GM23338 (cell line): ENCODE results near the gene DDX23. TPM values are rescaled to one million over a fixed set of nuclear protein-coding genes. Genes with fewer than 3 reads are reported as not detected.

ENCODE experiments used
- ATAC-seq: fragments of 200-7000 bp; cut with Tn5 transposase; 3 replicates; pipeline ENCODE4 v1.9.1; 2020
- DNase-seq: peaks from one replicate; pipeline ENCODE4 v3.0.0-alpha.2; 2015; ENCODE audit warnings: low spot score
- H2AFZ ChIP-seq: fragments of 200-600 bp; sonication (generic); 2 replicates; pipeline ENCODE4 v1.8.0; 2016; ENCODE audit warnings: antibody characterized with exemption, mild to moderate bottlenecking, moderate library complexity
- H3F3A ChIP-seq: fragments of 200-600 bp; sonication (generic); replicated peaks from 2 replicates; pipeline ENCODE4 v1.8.0; 2017; ENCODE audit warnings: antibody characterized with exemption, mixed run types, low read depth
- H3K27ac ChIP-seq: fragments of 200-600 bp; sonication (generic); 2 replicates; pipeline ENCODE4 v1.6.1; 2016; ENCODE audit warnings: low read depth
- H3K27me3 ChIP-seq: fragments of 200-600 bp; sonication (generic); 2 replicates; pipeline ENCODE4 v1.8.0; 2016; ENCODE audit warnings: mild to moderate bottlenecking, mixed run types, moderate library complexity; ENCODE audit not compliant: insufficient read depth
- H3K36me3 ChIP-seq: fragments of 200-600 bp; sonication (generic); 2 replicates; pipeline ENCODE4 v1.8.0; 2016; ENCODE audit warnings: mild to moderate bottlenecking; ENCODE audit not compliant: insufficient read depth
- H3K4me1 ChIP-seq: fragments of 200-600 bp; sonication (generic); 2 replicates; pipeline ENCODE4 v1.8.0; 2016; ENCODE audit warnings: mild to moderate bottlenecking, moderate library complexity; ENCODE audit not compliant: insufficient read depth
- H3K4me2 ChIP-seq: fragments of 200-600 bp; sonication (generic); 2 replicates; pipeline ENCODE4 v1.7.1; 2017; ENCODE audit warnings: mixed run types
- H3K4me3 ChIP-seq: fragments of 200-600 bp; sonication (generic); 2 replicates; pipeline ENCODE4 v1.6.1; 2016; ENCODE audit warnings: mixed run types
- H3K79me2 ChIP-seq: fragments of 200-600 bp; sonication (generic); replicated peaks from 2 replicates; pipeline ENCODE4 v1.8.0; 2017; ENCODE audit warnings: mild to moderate bottlenecking; ENCODE audit not compliant: insufficient read depth
- H3K9me2 ChIP-seq: fragments of 200-600 bp; sonication (generic); 2 replicates; pipeline ENCODE4 v1.8.0; 2017; ENCODE audit not compliant: insufficient read depth
- H4K20me1 ChIP-seq: fragments of 200-600 bp; sonication (generic); replicated peaks from 2 replicates; pipeline ENCODE4 v1.8.0; 2017; ENCODE audit warnings: mild to moderate bottlenecking; ENCODE audit not compliant: insufficient read depth
- H3K27ac Mint-ChIP-seq: 2 replicates; pipeline ENCODE4 v1.8.0; 2020; ENCODE audit warnings: inconsistent platforms, mild to moderate bottlenecking, moderate library complexity, mixed read lengths
- H3K27me3 Mint-ChIP-seq: 3 replicates; pipeline ENCODE4 v1.8.0; 2022; ENCODE audit warnings: low read depth, mild to moderate bottlenecking, moderate library complexity, mixed read lengths, inconsistent platforms; ENCODE audit not compliant: insufficient read depth, poor library complexity
- H3K36me3 Mint-ChIP-seq: 3 replicates; pipeline ENCODE4 v1.8.0; 2021; ENCODE audit warnings: low read depth, mild to moderate bottlenecking, inconsistent platforms, moderate library complexity, mixed read lengths
- H3K4me1 Mint-ChIP-seq: 3 replicates; pipeline ENCODE4 v1.8.0; 2020; ENCODE audit warnings: mild to moderate bottlenecking, inconsistent platforms, mixed read lengths
- H3K4me3 Mint-ChIP-seq: 3 replicates; pipeline ENCODE4 v1.8.0; 2021; ENCODE audit warnings: moderate library complexity, mild to moderate bottlenecking, inconsistent platforms, mixed read lengths
- H3K9me3 Mint-ChIP-seq: 3 replicates; pipeline ENCODE4 v1.8.0; 2020; ENCODE audit warnings: moderate library complexity, mild to moderate bottlenecking, inconsistent platforms, mixed read lengths
- CREB1 ChIP-seq: fragments of 250-450 bp; sonication (Bioruptor Pico); IDR thresholded peaks from 2 replicates; pipeline ENCODE4 v1.5.0; 2020; ENCODE audit warnings: low read depth, mild to moderate bottlenecking, moderate library complexity
- CTCF ChIP-seq, 2 experiments: fragments of 200-600 bp in 1 of 2; sonication (generic) in 1 of 2; conservative IDR thresholded peaks; 2 replicates each; pipeline versions ENCODE4 v1.5.1 to v1.6.1; 2016 to 2017; ENCODE audit warnings: antibody characterized with exemption in 2 of 2, low read depth in 2 of 2, mild to moderate bottlenecking in 2 of 2, moderate library complexity in 1 of 2
- ETS1 ChIP-seq: IDR thresholded peaks from 2 replicates; pipeline ENCODE4 v1.6.1; 2016; ENCODE audit warnings: antibody characterized with exemption
- EZH2 ChIP-seq: fragments of 200-600 bp; sonication (generic); IDR thresholded peaks from one replicate; pipeline ENCODE4 v1.8.0; 2017; ENCODE audit warnings: antibody characterized with exemption, mild to moderate bottlenecking, low read depth; ENCODE audit not compliant: unreplicated experiment
- EZH2phosphoT487 ChIP-seq: fragments of 200-600 bp; sonication (generic); IDR thresholded peaks from one replicate; pipeline ENCODE4 v1.8.1; 2018; ENCODE audit warnings: antibody characterized with exemption; ENCODE audit not compliant: unreplicated experiment
- JUNB ChIP-seq: IDR thresholded peaks from one replicate; pipeline ENCODE4 v1.6.1; 2016; ENCODE audit warnings: antibody characterized with exemption; ENCODE audit not compliant: unreplicated experiment
- NANOG ChIP-seq: IDR thresholded peaks from 2 replicates; pipeline ENCODE4 v1.6.1; 2016; ENCODE audit warnings: antibody characterized with exemption, borderline replicate concordance
- POLR2AphosphoS5 ChIP-seq: IDR thresholded peaks from 2 replicates; pipeline ENCODE4 v1.6.1; 2016; ENCODE audit warnings: antibody characterized with exemption, low read depth
- REST ChIP-seq: IDR thresholded peaks from one replicate; pipeline ENCODE4 v1.6.1; 2018; ENCODE audit warnings: antibody characterized with exemption; ENCODE audit not compliant: unreplicated experiment
- STAT1 ChIP-seq: IDR thresholded peaks from one replicate; pipeline ENCODE4 v1.6.1; 2016; ENCODE audit warnings: antibody characterized with exemption; ENCODE audit not compliant: unreplicated experiment
- ZNF114 ChIP-seq: fragments of 250-450 bp; sonication (Bioruptor Pico); IDR thresholded peaks from 2 replicates; pipeline ENCODE4 v1.5.0; 2020; ENCODE audit warnings: mild to moderate bottlenecking, moderate library complexity
- ZNF331 ChIP-seq: fragments of 250-450 bp; sonication (Bioruptor Pico); IDR thresholded peaks from 2 replicates; pipeline ENCODE4 v1.5.0; 2020; ENCODE audit warnings: low read depth, mild to moderate bottlenecking, moderate library complexity
- ZNF462 ChIP-seq: fragments of 250-450 bp; sonication (Bioruptor Pico); IDR thresholded peaks from 2 replicates; pipeline ENCODE4 v1.5.0; 2020; ENCODE audit warnings: mild to moderate bottlenecking, moderate library complexity
- polyA plus RNA-seq: library from polyadenylated mRNA; unstranded; fragments of >200 nt; fragmentation: Nextera tagmentation; extraction: Ambion mirVana; gene quantifications from 2 replicates; pipeline ENCODE4 v1.2.1, GENCODE V29; 2016
- total RNA-seq: library from RNA; depleted of rRNA; stranded (reverse); fragments of >200 nt; shearing (Covaris generic); gene quantifications from 2 replicates; pipeline ENCODE4 v1.2.3, GENCODE V29; 2014

DDX23 gene
- total and polyA plus RNA-seq, 2 experiments from 2014 or later = 31.7 to 78.5 TPM

- no peaks in the 10 kb centered on the region for H4K20me1 ChIP-seq
- H3K27ac Mint-ChIP-seq = no peak overlapping the region
These were observed 71.5 kb downstream of the DDX23 start for GRCh38 chr12:48780381-48781025.

More at GRCh38 chr12:48780381-48781025, 71.5 kb downstream of the DDX23 start:
- ATAC-seq (no peak), DNase-seq (no peak)
- Mint-ChIP-seq H3K4me3 (no peak overlapping the region), H3K9me3 (no peaks in the 10 kb centered on the region; the same call in 2 of the 3 replicates), H3K36me3 (no peaks in the 10 kb centered on the region; the same call in 1 of the 3 replicates), H3K27me3 (peaks cover 9% of the 10 kb centered on the region), H3K4me1 (peaks cover 20% of the 10 kb centered on the region)
- TF ChIP-seq ZNF462 (CRISPR knock-in tag) (no peak), JUNB (no peak), POLR2AphosphoS5 (no peak), EZH2phosphoT487 (no peak), EZH2 (no peak), STAT1 (no peak), CTCF (conservative IDR thresholded peaks at IDR 0.05; ENCODE audit: low read depth in 2 of 2) (no peak), ZNF331 (CRISPR knock-in tag) (no peak), REST (no peak), ZNF114 (no peak), CREB1 (no peak), NANOG (no peak), ETS1 (no peak)
- no peak overlapping the region for H3K4me2 ChIP-seq
- no peak overlapping the region for H3K27ac ChIP-seq
- H3K9me2 ChIP-seq = no peaks in the 10 kb centered on the region
- H3K36me3 ChIP-seq = no peaks in the 10 kb centered on the region
- no peak overlapping the region for H3K4me3 ChIP-seq
- no peaks in the 10 kb centered on the region for H3K79me2 ChIP-seq
- no peaks in the 10 kb centered on the region for H3K27me3 ChIP-seq
- no peak overlapping the region for H2AFZ ChIP-seq
- H3F3A ChIP-seq = no peaks in the 10 kb centered on the region
- peaks cover 9% of the 10 kb centered on the region for H3K4me1 ChIP-seq
